Tibial artery (tissue), 4 donors: ENCODE measurements around the gene EXOC6B.

Source experiments
- DNase-seq, 2 donors: peaks; one replicate each; pipeline ENCODE4 v3.0.0-alpha.2; 2019
- H3K27ac ChIP-seq, 2 donors: fragments of 200-600 bp; sonication (generic) in 1 of 2; 1 replicate in 1 of 2; 2 replicates in 1 of 2; pipeline ENCODE4 v1.5.1; 2018 to 2019; ENCODE audit warnings: mild to moderate bottlenecking in 1 of 2
- H3K27me3 ChIP-seq, 2 donors: fragments of 200-600 bp; sonication (generic) in 1 of 2; one replicate each; pipeline versions ENCODE4 v1.5.1 to v1.6.0; 2016 to 2019
- H3K36me3 ChIP-seq, 3 donors: fragments of 200-600 bp; sonication (generic) in 2 of 3; one replicate each; pipeline ENCODE4 v1.5.1; 2016 to 2019; ENCODE audit warnings: mild to moderate bottlenecking in 2 of 3
- H3K4me1 ChIP-seq, 4 donors: fragments of 200-600 bp; sonication (generic) in 2 of 4; 1 replicate in 3 of 4; 2 replicates in 1 of 4; pipeline ENCODE4 v1.5.1; 2016 to 2019
- H3K4me3 ChIP-seq, 2 donors: fragments of 200-600 bp; sonication (generic) in 1 of 2; 1 replicate in 1 of 2; 2 replicates in 1 of 2; pipeline ENCODE4 v1.5.1; 2018 to 2019; ENCODE audit warnings: mild to moderate bottlenecking in 2 of 2
- H3K9me3 ChIP-seq, 3 donors: fragments of 200-600 bp; sonication (generic) in 1 of 3; one replicate each; pipeline ENCODE4 v1.5.1; 2016 to 2019
- intact Hi-C: fragments of 100-400 bp; cut with DNase I; formaldehyde crosslinking; loops from one replicate; pipeline ENCODE4 v1.15.0; 2023; ENCODE audit warnings: low total_unique reads
- TF ChIP-seq, protein P1 (sequence below), 2 experiments: fragments of 200-600 bp in 1 of 2; fragments of 450-650 bp in 1 of 2; IDR thresholded peaks; one replicate each; pipeline ENCODE4 v1.5.1; 2017 to 2019; ENCODE audit warnings: antibody characterized with exemption in 2 of 2, mild to moderate bottlenecking in 1 of 2, moderate library complexity in 1 of 2

Gene EXOC6B

DNA sequence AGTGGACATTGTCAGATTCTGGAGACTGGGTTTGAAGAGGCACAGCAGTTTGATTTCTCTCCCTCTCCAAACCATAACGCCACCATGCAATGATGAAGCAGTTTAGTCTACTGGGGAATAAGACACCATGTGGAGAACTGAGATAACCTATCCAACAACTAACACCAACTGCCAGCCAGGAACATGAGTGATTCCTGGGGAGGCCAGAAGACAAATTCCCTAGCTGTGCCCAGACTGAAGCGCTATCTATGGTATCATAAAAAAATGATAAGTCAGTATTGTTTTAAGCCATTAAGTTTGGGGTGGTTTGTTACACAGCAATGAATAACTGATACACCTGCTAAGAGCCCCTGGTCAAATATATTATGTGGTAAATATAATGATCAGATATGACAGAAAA is 129.3 kb downstream of the EXOC6B start:
- peaks cover 0 to 7% (median 0%) of the 10 kb centered on the region in 3 donors for H3K36me3 ChIP-seq
- no peaks in the 10 kb centered on the region for H3K9me3 ChIP-seq
- H3K27me3 ChIP-seq: no peaks in the 10 kb centered on the region
- DNase-seq: no peak
- H3K4me3 ChIP-seq: no peak overlapping the region
- TF ChIP-seq, protein P1, sequence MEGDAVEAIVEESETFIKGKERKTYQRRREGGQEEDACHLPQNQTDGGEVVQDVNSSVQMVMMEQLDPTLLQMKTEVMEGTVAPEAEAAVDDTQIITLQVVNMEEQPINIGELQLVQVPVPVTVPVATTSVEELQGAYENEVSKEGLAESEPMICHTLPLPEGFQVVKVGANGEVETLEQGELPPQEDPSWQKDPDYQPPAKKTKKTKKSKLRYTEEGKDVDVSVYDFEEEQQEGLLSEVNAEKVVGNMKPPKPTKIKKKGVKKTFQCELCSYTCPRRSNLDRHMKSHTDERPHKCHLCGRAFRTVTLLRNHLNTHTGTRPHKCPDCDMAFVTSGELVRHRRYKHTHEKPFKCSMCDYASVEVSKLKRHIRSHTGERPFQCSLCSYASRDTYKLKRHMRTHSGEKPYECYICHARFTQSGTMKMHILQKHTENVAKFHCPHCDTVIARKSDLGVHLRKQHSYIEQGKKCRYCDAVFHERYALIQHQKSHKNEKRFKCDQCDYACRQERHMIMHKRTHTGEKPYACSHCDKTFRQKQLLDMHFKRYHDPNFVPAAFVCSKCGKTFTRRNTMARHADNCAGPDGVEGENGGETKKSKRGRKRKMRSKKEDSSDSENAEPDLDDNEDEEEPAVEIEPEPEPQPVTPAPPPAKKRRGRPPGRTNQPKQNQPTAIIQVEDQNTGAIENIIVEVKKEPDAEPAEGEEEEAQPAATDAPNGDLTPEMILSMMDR (IDR thresholded peaks at IDR 0.05): no peak
- intact Hi-C loops: no loop called here
- no peaks in the 10 kb centered on the region for H3K4me1 ChIP-seq
- H3K27ac ChIP-seq: no peak overlapping the region

DNA sequence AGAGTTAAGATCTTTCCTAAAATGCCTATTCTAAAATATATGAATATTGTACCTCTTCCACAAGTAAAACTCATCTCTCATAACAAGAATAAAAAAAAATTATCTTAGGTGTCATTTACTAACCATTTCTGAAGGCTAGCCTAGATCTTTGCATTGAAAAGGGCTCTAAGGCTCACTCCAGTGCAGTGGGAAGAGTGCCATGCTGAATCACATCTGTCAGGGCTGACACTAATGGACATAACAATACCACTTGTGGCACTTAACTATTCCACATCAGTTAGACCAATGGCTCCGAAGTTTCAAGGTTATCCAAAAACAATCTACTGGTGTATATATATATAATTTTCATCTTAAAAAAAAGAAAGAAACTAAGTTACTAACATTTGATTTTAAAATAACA is 130.2 kb downstream of the EXOC6B start:
- intact Hi-C loops: no loop called here
- Histone ChIP-seq H3K9me3 (no peaks in the 10 kb centered on the region), H3K36me3 (peaks cover 0 to 3% (median 0%) of the 10 kb centered on the region in 3 donors), H3K4me1 (no peaks in the 10 kb centered on the region), H3K4me3 (no peak overlapping the region), H3K27ac (no peak overlapping the region), H3K27me3 (no peaks in the 10 kb centered on the region)
- DNase-seq: no peak
- TF ChIP-seq, protein P1 (IDR thresholded peaks at IDR 0.05): no peak

DNA sequence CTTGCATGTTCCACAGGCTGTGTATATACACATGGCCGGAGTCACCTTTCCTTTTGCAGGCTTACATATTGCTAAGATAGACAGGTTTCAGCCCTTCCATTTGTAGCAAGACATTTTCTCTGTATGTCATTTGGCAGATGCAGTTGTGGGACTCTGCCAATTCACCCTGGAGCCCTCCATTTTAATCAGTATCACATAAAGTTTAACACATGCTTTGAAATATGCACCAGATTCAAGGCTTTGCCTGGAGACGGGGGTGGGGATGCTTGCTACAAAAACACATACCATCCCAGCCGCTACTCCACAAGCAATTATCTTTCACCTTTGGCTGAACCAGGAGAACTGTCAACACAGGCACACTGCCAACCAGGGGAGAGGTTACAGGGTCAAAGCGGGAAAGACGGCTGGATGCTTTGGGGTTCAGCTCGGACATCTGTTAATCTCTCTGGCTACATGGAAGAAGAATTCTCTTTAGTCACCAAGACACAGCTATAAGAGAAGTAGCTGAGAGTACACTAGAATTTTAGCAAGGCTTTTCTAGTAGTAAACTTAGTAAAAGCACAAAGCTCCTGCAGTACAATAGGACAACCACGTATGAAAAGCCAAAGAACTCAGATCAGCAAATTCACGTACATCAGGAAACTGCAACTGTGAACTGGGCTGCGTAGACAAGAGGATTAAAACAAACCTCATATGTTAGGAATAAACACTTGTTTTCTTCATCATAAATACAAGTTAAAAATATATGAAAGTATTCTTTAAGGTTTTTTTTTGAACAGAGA is 130.9 kb downstream of the EXOC6B start:
- intact Hi-C loops: no loop called here
- no peak for DNase-seq
- no peak overlapping the region for H3K27ac ChIP-seq
- no peaks in the 10 kb centered on the region for H3K4me1 ChIP-seq
- no peaks in the 10 kb centered on the region for H3K36me3 ChIP-seq
- no peaks in the 10 kb centered on the region for H3K9me3 ChIP-seq
- no peak overlapping the region for H3K4me3 ChIP-seq
- TF ChIP-seq, protein P1 (IDR thresholded peaks at IDR 0.05): no peak
- H3K27me3 ChIP-seq: no peaks in the 10 kb centered on the region

DNA sequence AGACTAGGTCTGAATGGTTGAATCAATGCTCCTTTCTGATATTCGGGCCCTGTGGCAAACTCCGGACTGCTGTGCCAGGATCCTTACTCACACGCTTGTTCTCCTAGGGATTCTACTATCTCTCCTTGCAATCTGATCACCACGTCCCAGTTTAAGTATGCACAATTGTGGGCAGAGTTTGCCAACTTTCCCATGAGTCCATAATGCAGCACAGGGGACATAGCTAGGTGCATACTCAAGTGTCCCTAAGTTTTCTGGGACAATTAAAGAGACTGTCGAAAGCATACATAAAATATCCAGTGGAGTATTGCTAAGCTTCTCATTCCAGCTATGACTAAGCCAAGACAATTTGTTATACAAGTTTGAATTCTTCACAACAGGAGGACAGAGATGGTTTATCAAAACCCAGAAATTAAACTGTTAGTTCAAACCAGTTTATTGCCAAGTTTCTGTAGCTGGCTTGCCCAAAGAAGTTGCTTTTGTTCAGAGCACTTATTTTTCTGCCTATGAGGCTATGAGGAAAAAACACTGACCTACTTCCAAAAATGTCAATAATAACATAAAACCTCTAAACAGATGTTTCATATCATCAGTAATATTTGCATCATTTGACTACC is 136.1 kb downstream of the EXOC6B start:
- Histone ChIP-seq H3K4me3 (no peak overlapping the region), H3K9me3 (no peaks in the 10 kb centered on the region), H3K27me3 (no peaks in the 10 kb centered on the region), H3K27ac (no peak overlapping the region), H3K4me1 (no peaks in the 10 kb centered on the region), H3K36me3 (no peaks in the 10 kb centered on the region)
- TF ChIP-seq, protein P1 (IDR thresholded peaks at IDR 0.05): no peak
- intact Hi-C loops: no loop called here
- no peak for DNase-seq

DNA sequence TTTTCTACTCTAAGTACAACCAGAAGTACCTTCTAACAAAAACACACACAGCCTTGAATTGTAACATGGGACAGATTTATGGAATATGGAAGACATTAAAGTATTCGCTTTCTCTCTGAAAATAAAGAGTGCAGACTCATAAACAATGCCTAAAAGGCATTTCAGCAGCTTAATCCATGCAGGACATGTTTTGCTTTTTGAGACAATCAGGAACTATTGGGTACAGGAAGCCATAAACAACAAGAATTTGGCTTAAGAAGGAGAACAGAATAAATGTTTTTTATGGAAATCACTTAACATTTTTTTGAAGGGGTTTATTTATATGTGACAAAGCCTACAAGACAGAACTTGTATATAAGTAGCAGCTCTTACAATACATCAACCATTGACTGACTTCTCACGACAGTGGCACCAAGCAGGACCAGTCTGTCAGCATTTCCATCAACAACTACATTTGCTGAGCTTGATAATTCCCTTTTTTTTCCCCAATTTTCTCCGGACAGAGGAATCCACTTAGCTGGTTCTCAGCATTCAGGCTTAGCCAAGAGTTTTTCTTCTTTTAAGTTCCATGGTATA is 140.1 kb downstream of the EXOC6B start:
- H3K9me3 ChIP-seq: no peaks in the 10 kb centered on the region
- no peaks in the 10 kb centered on the region for H3K4me1 ChIP-seq
- no peak overlapping the region for H3K27ac ChIP-seq
- H3K4me3 ChIP-seq: no peak overlapping the region
- DNase-seq: no peak
- TF ChIP-seq, protein P1 (IDR thresholded peaks at IDR 0.05): no peak
- H3K27me3 ChIP-seq: no peaks in the 10 kb centered on the region
- intact Hi-C loops: no loop called here
- H3K36me3 ChIP-seq: no peaks in the 10 kb centered on the region
